ENCODE data around the gene RRAGC.

The RRAGC gene

GRCh38 chr1:38872401-38873026, 12.9 kb upstream of the RRAGC start:
- no peak for TF ChIP-seq CTCF (IDR thresholded peaks at IDR 0.05)

GRCh38 chr1:38870996-38871395, 11.4 kb upstream of the RRAGC start:
- TF ChIP-seq CTCF (IDR thresholded peaks at IDR 0.05): no peak

- no peak for TF ChIP-seq CTCF (IDR thresholded peaks at IDR 0.05)
Observed at GRCh38 chr1:38867208-38867607, 7.6 kb upstream of the RRAGC start.

- TF ChIP-seq CTCF (IDR thresholded peaks at IDR 0.05): no peak
Observed at GRCh38 chr1:38865112-38865715, 5.6 kb upstream of the RRAGC start.

- TF ChIP-seq CTCF (IDR thresholded peaks at IDR 0.05): no peak
Observed at GRCh38 chr1:38860454-38860795, 853 bp upstream of the RRAGC start.

- TF ChIP-seq CTCF (IDR thresholded peaks at IDR 0.05): no peak
Observed at GRCh38 chr1:38858833-38859560, 575 bp downstream of the RRAGC start.

GRCh38 chr1:38852780-38853179, 6.8 kb downstream of the RRAGC start:
- no peak for TF ChIP-seq CTCF (IDR thresholded peaks at IDR 0.05)
